ENCODE data around the gene PRKAG2.

DNA sequence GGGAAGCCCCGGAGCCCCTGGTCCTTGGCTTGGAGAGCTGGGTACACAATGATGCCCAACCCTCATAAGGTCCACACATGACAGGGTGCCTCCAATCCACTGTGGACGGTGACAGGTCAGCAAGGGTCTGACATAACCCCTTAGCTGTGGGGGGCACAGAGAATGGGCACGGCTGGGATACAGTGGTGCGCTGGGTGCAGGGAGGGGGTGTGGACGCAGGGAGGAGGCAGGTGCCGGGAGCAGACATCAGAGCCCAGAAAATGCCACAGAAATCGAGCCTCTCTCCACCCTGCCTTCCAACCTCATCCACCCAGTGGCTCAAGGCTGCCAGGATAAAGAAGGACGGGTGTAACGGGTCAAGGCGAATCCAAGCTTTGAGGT lies 179.4 kb downstream of the PRKAG2 start:
- TF ChIP-seq POLR2A (IDR thresholded peaks at IDR 0.05), result no peak
- TF ChIP-seq, protein P1, sequence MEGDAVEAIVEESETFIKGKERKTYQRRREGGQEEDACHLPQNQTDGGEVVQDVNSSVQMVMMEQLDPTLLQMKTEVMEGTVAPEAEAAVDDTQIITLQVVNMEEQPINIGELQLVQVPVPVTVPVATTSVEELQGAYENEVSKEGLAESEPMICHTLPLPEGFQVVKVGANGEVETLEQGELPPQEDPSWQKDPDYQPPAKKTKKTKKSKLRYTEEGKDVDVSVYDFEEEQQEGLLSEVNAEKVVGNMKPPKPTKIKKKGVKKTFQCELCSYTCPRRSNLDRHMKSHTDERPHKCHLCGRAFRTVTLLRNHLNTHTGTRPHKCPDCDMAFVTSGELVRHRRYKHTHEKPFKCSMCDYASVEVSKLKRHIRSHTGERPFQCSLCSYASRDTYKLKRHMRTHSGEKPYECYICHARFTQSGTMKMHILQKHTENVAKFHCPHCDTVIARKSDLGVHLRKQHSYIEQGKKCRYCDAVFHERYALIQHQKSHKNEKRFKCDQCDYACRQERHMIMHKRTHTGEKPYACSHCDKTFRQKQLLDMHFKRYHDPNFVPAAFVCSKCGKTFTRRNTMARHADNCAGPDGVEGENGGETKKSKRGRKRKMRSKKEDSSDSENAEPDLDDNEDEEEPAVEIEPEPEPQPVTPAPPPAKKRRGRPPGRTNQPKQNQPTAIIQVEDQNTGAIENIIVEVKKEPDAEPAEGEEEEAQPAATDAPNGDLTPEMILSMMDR (IDR thresholded peaks at IDR 0.05), result no peak
